ENCODE measurements around the gene TRIM42.

TRIM42 gene

GRCh38 chr3:140727886-140728285, 50.0 kb downstream of the TRIM42 start:
- H3K4me3 ChIP-seq (replicated peaks in 1 of 2; ENCODE audit: low read depth in 2 of 2, low read length in 2 of 2), result no peak overlapping the region
- TF ChIP-seq CTCF (IDR thresholded peaks at IDR 0.05; ENCODE audit: low read depth, low read length), result no peak
- peak in 1 of 2 donors; percentile 1 for DNase-seq (ENCODE audit: low read depth in 2 of 2)

- no peak for DNase-seq (ENCODE audit: low read depth in 2 of 2)
- TF ChIP-seq CTCF (IDR thresholded peaks at IDR 0.05; ENCODE audit: low read depth, low read length), result no peak
- no peak overlapping the region for H3K4me3 ChIP-seq (replicated peaks in 1 of 2; ENCODE audit: low read depth in 2 of 2, low read length in 2 of 2)
Measured at GRCh38 chr3:140731440-140732119, 53.7 kb downstream of the TRIM42 start.

- TF ChIP-seq CTCF (IDR thresholded peaks at IDR 0.05; ENCODE audit: low read depth, low read length), result no peak
- DNase-seq (ENCODE audit: low read depth in 2 of 2), result no peak
Measured at GRCh38 chr3:140733623-140734022, 55.8 kb downstream of the TRIM42 start.

GRCh38 chr3:140736863-140737460, 59.1 kb downstream of the TRIM42 start:
- no peak overlapping the region for H3K4me3 ChIP-seq (replicated peaks in 1 of 2; ENCODE audit: low read depth in 2 of 2, low read length in 2 of 2)
- TF ChIP-seq CTCF (IDR thresholded peaks at IDR 0.05; ENCODE audit: low read depth, low read length), result peak; percentile 53
- peak; percentile 54 to 70 for DNase-seq (ENCODE audit: low read depth in 2 of 2)

More at GRCh38 chr3:140733623-140734022, 55.8 kb downstream of the TRIM42 start:
- no peak overlapping the region for H3K4me3 ChIP-seq (replicated peaks in 1 of 2; ENCODE audit: low read depth in 2 of 2, low read length in 2 of 2)

- no peak overlapping the region for H3K4me3 ChIP-seq (replicated peaks in 1 of 2; ENCODE audit: low read depth in 2 of 2, low read length in 2 of 2)
- no peak for DNase-seq (ENCODE audit: low read depth in 2 of 2)
- no peak for TF ChIP-seq CTCF (IDR thresholded peaks at IDR 0.05; ENCODE audit: low read depth, low read length)
Measured at GRCh38 chr3:140742116-140742515, 64.3 kb downstream of the TRIM42 start.

GRCh38 chr3:140748171-140748570, 70.3 kb downstream of the TRIM42 start:
- H3K4me3 ChIP-seq (replicated peaks in 1 of 2; ENCODE audit: low read depth in 2 of 2, low read length in 2 of 2), result no peak overlapping the region
- no peak for DNase-seq (ENCODE audit: low read depth in 2 of 2)
- no peak for TF ChIP-seq CTCF (IDR thresholded peaks at IDR 0.05; ENCODE audit: low read depth, low read length)

Data from cardiac fibroblast (primary cell).